ENCODE data around the gene CNOT6. TPM values are rescaled to one million over a fixed set of nuclear protein-coding genes. Genes with fewer than 3 reads are reported as not detected.

The CNOT6 gene
- total RNA-seq, 1 experiment from 2014 or later, result 32.8 TPM

- POLR2A ChIA-PET, result no interaction called here
- no peak overlapping the region for H3K27ac ChIP-seq (ENCODE audit: low read length)
- TF ChIP-seq CTCF (IDR thresholded peaks at IDR 0.05), result no peak
- TF ChIP-seq SIN3A (IDR thresholded peaks at IDR 0.05; ENCODE audit: borderline replicate concordance, insufficient read depth, low read depth, low read length), result no peak
- no peak for TF ChIP-seq POLR2AphosphoS5 (IDR thresholded peaks at IDR 0.05; ENCODE audit: low read depth, low read length)
- TF ChIP-seq TCF7L2 (IDR thresholded peaks at IDR 0.05; ENCODE audit: low read depth, low read length), result no peak
- no peak for TF ChIP-seq REST (IDR thresholded peaks at IDR 0.05; ENCODE audit: insufficient read depth in 1 of 2, low read depth in 2 of 2, low read length in 1 of 2)
- no peaks in the 10 kb centered on the region for H3K9me3 ChIP-seq (ENCODE audit: control insufficient read depth, insufficient read depth, low read depth, low read length)
- H3K36me3 ChIP-seq (ENCODE audit: control insufficient read depth, insufficient read depth, low read length), result no peaks in the 10 kb centered on the region
- no peaks in the 10 kb centered on the region for H3K4me1 ChIP-seq (ENCODE audit: control insufficient read depth, insufficient read depth, low read length)
- CTCF ChIA-PET, result interaction anchor here (0.7 kb wide), 1 partner anchor 163 kb away, joined by 4 read pairs; no protein-coding TSS in a partner anchor
- BruUV-seq (replicated peaks), result no TSS peak
- no peak for DNase-seq (ENCODE audit: low read depth, low spot score)
- in situ Hi-C loops (cut with HindIII; ENCODE audit: low pct_unique_long_range_greater_than_20kb, low sequenced_read_pairs) (no loop called here), intact Hi-C loops (cut with micrococcal nuclease; ENCODE audit: unreplicated experiment) (no loop called here)
- no peak for ATAC-seq
- H3K27me3 ChIP-seq (ENCODE audit: control insufficient read depth, insufficient read depth, low read length), result no peaks in the 10 kb centered on the region
- H3K4me3 ChIP-seq (ENCODE audit: low read depth in 2 of 2, low read length in 2 of 2), result no peak overlapping the region
Observed at GRCh38 chr5:180599981-180600553, 105.9 kb downstream of the CNOT6 start.

DNA sequence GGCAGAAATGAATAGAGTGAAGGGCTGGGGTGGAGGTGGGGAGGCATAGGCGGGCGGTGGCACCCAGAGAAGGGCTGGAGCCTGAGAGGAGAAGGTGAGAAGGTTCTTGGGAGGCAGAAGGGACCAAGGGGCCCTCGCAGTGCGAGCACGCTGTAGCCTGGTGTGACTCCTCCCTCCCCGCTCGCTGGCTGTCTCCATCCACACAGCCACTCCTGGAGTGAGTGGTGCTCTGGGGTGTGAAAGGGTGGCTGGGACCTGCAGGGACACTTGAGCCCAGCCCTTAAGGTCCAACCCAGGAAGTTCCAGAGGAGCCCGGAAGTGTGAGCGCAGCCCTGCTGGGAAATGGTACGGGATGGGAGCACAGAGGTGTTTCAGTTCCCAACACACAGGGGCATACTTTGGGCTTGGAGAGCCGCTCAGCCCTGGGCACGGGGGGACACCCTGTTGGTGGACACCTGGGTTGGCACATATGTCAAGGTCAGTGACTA is 106.4 kb downstream of the CNOT6 start:
- Histone ChIP-seq H3K36me3 (ENCODE audit: control insufficient read depth, insufficient read depth, low read length) (no peaks in the 10 kb centered on the region), H3K4me1 (ENCODE audit: control insufficient read depth, insufficient read depth, low read length) (no peaks in the 10 kb centered on the region), H3K9me3 (ENCODE audit: control insufficient read depth, insufficient read depth, low read depth, low read length) (no peaks in the 10 kb centered on the region), H3K27me3 (ENCODE audit: control insufficient read depth, insufficient read depth, low read length) (no peaks in the 10 kb centered on the region), H3K4me3 (ENCODE audit: low read depth in 2 of 2, low read length in 2 of 2) (no peak overlapping the region), H3K27ac (ENCODE audit: low read length) (no peak overlapping the region)
- TF ChIP-seq REST (IDR thresholded peaks at IDR 0.05; ENCODE audit: insufficient read depth in 1 of 2, low read depth in 2 of 2, low read length in 1 of 2) (no peak), POLR2AphosphoS5 (IDR thresholded peaks at IDR 0.05; ENCODE audit: low read depth, low read length) (no peak), CTCF (IDR thresholded peaks at IDR 0.05) (no peak), TCF7L2 (IDR thresholded peaks at IDR 0.05; ENCODE audit: low read depth, low read length) (no peak), SIN3A (IDR thresholded peaks at IDR 0.05; ENCODE audit: borderline replicate concordance, insufficient read depth, low read depth, low read length) (no peak)
- ATAC-seq (no peak), DNase-seq (ENCODE audit: low read depth, low spot score) (no peak)
- ChIA-PET POLR2A (no interaction called here), CTCF (no interaction called here)
- in situ Hi-C loops (cut with HindIII; ENCODE audit: low pct_unique_long_range_greater_than_20kb, low sequenced_read_pairs) (no loop called here), intact Hi-C loops (cut with micrococcal nuclease; ENCODE audit: unreplicated experiment) (no loop called here)
- no TSS peak for BruUV-seq (replicated peaks)
